RWPE1 (cell line): Measurements from ENCODE around the gene RBFOX2.

Source experiments
- CTCF ChIA-PET: fragments of 350-600 bp; sonication (Branson Sonifier 250); formaldehyde crosslinking; extraction: SDS; loops from one replicate; lab custom pipeline; 2021; lab: Yijun Ruan, JAX
- POLR2A ChIA-PET: fragments of 400-600 bp; formaldehyde crosslinking; extraction: SDS; loops from one replicate; lab custom pipeline; 2020; ENCODE audit warnings: antibody characterized with exemption; ENCODE audit not compliant: low non-redundant PET; lab: Yijun Ruan, JAX
- DNase-seq: peaks from one replicate; pipeline ENCODE4 v3.0.0; 2012; ENCODE audit warnings: low spot score
- H3K27ac ChIP-seq: fragments of 450-650 bp; 2 replicates; pipeline ENCODE4 v1.5.1; 2017
- TF ChIP-seq, protein P1 (sequence below): fragments of 450-650 bp; conservative IDR thresholded peaks from 2 replicates; pipeline ENCODE4 v1.5.1; 2017; ENCODE audit warnings: low read depth, mild to moderate bottlenecking

Gene RBFOX2

DNA sequence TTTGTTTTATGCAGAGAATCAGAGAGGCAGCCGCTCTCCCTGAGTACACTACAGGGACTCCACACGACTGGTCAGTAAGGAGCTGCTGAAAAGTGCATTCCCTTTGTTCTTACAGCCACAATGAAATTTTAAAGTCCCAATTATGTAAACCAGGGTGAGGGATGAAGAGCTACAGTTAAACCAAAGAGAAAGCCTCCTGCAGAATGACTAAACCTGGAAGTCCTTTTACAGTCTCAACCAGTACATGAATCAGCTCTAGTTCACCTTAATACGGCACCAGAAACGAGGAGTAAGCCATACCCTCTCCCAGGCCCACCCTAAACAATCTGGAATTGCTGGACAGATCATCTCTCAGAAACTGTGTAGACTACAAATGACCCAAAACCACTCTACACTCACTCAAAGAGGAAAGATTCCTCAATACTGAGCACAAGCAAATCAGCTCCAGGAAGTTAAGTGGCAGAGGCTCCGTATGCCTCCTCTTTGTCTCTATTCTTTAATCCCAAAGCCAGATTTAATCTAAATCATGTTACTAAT lies 113.1 kb downstream of the RBFOX2 start:
- TF ChIP-seq, protein P1, sequence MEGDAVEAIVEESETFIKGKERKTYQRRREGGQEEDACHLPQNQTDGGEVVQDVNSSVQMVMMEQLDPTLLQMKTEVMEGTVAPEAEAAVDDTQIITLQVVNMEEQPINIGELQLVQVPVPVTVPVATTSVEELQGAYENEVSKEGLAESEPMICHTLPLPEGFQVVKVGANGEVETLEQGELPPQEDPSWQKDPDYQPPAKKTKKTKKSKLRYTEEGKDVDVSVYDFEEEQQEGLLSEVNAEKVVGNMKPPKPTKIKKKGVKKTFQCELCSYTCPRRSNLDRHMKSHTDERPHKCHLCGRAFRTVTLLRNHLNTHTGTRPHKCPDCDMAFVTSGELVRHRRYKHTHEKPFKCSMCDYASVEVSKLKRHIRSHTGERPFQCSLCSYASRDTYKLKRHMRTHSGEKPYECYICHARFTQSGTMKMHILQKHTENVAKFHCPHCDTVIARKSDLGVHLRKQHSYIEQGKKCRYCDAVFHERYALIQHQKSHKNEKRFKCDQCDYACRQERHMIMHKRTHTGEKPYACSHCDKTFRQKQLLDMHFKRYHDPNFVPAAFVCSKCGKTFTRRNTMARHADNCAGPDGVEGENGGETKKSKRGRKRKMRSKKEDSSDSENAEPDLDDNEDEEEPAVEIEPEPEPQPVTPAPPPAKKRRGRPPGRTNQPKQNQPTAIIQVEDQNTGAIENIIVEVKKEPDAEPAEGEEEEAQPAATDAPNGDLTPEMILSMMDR: no peak
- ChIA-PET CTCF (interaction anchor here (0.5 to 0.6 kb wide), 2 partner anchors 289 to 423 kb away, joined by 3 to 4 read pairs; no protein-coding TSS in a partner anchor), POLR2A (no interaction called here)
- DNase-seq: peak; percentile 12
- H3K27ac ChIP-seq: peak overlapping the region; percentile 65

DNA sequence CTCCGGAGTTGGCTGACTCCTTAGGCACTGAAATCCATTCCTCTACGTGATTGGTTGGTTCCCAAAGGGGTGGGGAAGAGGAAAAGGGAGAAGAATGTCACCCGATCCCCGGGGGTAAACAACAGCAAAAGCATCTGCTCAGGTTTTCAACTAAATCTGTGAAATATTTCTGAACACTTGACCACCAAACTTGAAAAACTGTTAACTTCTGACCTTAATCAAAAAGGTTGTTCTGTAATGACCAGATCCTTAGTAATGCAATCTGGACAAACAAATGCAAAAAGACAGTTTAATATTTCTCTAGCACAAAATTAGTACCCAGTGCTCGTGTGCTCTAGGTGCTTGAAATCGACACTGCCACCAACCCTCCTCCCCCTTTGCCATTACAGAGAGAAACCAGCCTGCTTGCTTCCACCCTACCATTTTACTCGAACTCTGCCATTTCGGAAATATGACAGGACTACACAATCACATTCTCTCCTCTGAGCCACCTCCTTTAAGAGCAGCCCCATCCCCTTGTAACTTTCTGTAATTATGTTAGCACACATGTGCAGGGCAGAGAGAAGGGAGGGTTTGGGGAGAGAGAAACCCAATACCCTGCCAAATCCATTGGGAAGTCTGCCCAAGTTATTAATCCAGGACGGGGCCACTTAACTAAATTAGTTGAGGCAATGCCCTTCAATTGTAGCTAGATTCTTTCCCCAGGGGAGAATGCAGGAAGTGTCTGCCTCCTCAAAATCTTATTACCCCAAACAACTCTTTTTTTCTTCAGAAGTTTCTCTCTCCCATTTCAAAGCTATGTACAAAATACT lies 113.8 kb downstream of the RBFOX2 start:
- POLR2A ChIA-PET: no interaction called here
- peak overlapping the region; percentile 65 for H3K27ac ChIP-seq
- TF ChIP-seq, protein P1: no peak
- CTCF ChIA-PET: interaction anchor here (0.5 kb wide), 1 partner anchor 288 kb away, joined by 4 read pairs; no protein-coding TSS in a partner anchor
- peak; percentile 82 for DNase-seq

DNA sequence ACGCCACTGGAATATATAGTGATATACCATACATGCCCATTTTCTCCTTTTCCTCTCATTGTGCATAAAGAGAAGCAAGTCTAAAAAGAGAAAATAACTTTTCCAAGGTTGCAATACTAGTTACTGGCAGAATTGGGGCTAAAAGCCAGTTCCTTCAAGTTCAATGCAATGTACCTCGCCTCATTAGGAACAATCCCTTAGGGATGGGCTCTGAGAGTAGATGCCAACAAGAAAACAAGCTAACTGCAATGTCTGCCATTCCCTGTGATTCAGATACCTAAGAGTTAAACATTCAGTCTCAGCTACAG lies 114.3 kb downstream of the RBFOX2 start:
- CTCF ChIA-PET: no interaction called here
- POLR2A ChIA-PET: no interaction called here
- no peak overlapping the region for H3K27ac ChIP-seq
- TF ChIP-seq, protein P1: no peak
- no peak for DNase-seq

DNA sequence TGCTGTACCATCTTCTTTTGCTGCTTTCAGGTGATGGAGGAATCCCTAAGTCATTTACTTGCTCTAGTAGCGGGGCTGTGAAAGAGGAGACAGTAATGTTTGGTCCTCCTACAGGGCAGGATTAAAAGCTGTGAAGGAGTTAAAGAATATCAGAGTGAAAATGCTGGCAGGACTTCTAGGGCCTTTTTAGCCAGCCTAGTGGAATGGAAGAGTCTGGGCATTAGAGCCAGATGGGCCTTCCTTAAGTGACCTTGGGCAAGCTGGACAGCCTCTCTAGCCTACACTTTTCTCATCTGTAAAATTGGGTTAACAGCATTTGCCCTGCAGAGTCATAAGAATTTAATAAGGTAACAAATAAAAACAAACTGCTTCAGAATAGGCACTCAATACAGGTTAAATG lies 114.7 kb downstream of the RBFOX2 start:
- TF ChIP-seq, protein P1: no peak
- no peak for DNase-seq
- CTCF ChIA-PET: interaction anchor here (0.6 kb wide), 1 partner anchor 152 kb away, joined by 3 read pairs; no protein-coding TSS in a partner anchor
- no peak overlapping the region for H3K27ac ChIP-seq
- POLR2A ChIA-PET: no interaction called here

DNA sequence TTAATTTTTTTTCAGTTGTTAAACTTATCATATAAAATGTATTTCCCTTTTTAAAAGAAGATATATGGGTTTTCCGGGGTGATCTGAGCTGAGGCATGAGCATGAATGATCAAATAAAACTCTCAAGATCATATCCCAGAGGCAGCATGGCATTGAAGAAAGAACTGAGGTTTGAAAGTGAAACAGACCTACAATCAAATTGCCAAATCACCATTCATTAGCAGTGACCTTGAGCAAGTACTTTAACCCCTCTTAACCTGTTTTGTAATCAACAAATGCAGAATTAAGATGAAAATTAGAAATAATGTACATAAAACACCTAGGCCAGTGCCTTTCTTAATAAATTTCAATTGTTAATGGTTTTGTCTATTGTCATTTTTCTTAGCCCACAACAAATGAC lies 116.0 kb downstream of the RBFOX2 start:
- no peak overlapping the region for H3K27ac ChIP-seq
- POLR2A ChIA-PET: no interaction called here
- TF ChIP-seq, protein P1: no peak
- no peak for DNase-seq
- CTCF ChIA-PET: no interaction called here

DNA sequence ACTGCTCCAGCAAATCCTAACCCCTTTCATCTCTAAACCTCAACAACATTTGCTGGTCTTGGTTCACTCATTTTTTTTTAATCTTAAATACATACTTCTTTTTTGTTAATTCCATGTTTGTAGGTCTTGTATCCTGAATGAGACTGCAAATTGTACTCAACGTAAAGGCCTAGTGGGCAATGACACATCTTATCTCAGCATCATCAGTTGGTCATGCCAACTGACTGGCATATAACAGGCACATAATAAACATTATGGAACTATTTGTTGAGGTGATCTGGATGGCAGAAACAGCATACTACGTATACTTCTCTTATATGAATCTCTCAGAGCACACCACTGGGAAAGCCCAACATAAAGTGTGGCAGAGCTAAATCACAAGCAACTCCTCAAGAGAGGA lies 116.7 kb downstream of the RBFOX2 start:
- TF ChIP-seq, protein P1: no peak
- no peak for DNase-seq
- POLR2A ChIA-PET: no interaction called here
- CTCF ChIA-PET: no interaction called here
- H3K27ac ChIP-seq: no peak overlapping the region
